Endothelial cell (in vitro differentiated cells): Measurements from ENCODE around the gene SPG21. TPM values are rescaled to one million over a fixed set of nuclear protein-coding genes. Genes with fewer than 3 reads are reported as not detected.

Experiments used
- DNase-seq: peaks from one replicate; pipeline ENCODE4 v3.0.0; 2021; ENCODE audit warnings: low spot score
- H3K27ac Mint-ChIP-seq: one replicate; pipeline ENCODE4 v1.8.0; 2021; ENCODE audit warnings: mixed read lengths, inconsistent platforms; ENCODE audit not compliant: unreplicated experiment
- H3K27me3 Mint-ChIP-seq: one replicate; pipeline ENCODE4 v1.8.0; 2021; ENCODE audit warnings: mild to moderate bottlenecking, moderate library complexity, mixed read lengths, inconsistent platforms; ENCODE audit not compliant: unreplicated experiment
- H3K36me3 Mint-ChIP-seq: one replicate; pipeline ENCODE4 v1.8.0; 2021; ENCODE audit warnings: mild to moderate bottlenecking, low read depth, mixed read lengths, inconsistent platforms; ENCODE audit not compliant: unreplicated experiment
- H3K4me1 Mint-ChIP-seq: one replicate; pipeline ENCODE4 v1.8.0; 2021; ENCODE audit warnings: mild to moderate bottlenecking, mixed read lengths, inconsistent platforms; ENCODE audit not compliant: unreplicated experiment
- H3K4me3 Mint-ChIP-seq: one replicate; pipeline ENCODE4 v1.8.0; 2021; ENCODE audit warnings: mild to moderate bottlenecking, mixed read lengths, inconsistent platforms; ENCODE audit not compliant: unreplicated experiment
- H3K9me3 Mint-ChIP-seq: one replicate; pipeline ENCODE4 v1.8.0; 2021; ENCODE audit warnings: mixed read lengths, inconsistent platforms; ENCODE audit not compliant: unreplicated experiment
- total RNA-seq: library from RNA; stranded (reverse); fragmentation: NEBNext Ultra II Directional; extraction: Animal tissue kit (Norgen Biotek cat#: 25700); gene quantifications from one replicate; pipeline ENCODE4 v1.2.1, GENCODE V29; 2021; ENCODE audit not compliant: unreplicated experiment
- TF ChIP-seq, protein P1 (sequence below): fragments of 200-600 bp; sonication (generic); IDR thresholded peaks from one replicate; pipeline ENCODE4 v1.5.0; 2021; ENCODE audit warnings: antibody characterized with exemption; ENCODE audit not compliant: unreplicated experiment

The SPG21 gene
- total RNA-seq, 1 donor from 2014 or later, result 59.9 TPM

DNA sequence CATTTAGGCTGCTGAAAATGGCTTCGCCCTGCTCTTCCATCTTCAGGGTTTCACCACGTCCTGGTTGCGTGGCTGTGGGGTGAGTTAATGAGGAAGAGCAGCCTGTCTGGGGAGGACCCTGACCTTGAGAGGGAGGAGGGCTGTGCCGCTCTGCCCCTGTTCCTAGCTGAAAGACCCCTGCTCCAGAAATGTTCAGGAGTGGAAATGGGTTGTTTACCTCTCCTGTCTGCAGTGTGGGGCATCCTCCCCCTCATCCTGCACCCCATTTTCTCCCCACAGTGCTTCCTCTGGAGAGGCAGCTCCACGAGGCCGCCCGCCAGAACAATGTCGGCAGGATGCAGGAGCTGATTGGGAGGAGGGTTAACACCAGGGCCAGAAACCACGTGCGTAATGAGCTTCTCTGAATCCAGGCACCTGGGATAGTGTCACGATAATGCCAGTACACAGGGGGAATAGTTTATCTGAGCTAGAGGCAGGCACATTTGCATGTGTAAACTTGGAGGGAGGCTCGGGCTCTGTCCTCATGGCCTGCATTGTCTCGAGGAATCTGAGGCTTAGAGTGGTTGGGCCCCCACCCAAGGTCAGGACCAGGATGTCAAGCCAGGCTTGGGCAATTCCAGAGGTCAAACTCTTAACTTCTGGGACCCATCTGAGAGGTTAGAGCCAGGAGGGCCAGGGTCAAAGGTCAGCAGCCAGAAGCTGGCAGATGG is 74.0 kb downstream of the SPG21 start:
- Mint-ChIP-seq H3K27ac (no peak overlapping the region), H3K36me3 (no peaks in the 10 kb centered on the region), H3K27me3 (peaks cover 8% of the 10 kb centered on the region), H3K4me3 (no peak overlapping the region), H3K9me3 (no peaks in the 10 kb centered on the region), H3K4me1 (peaks cover 38% of the 10 kb centered on the region)
- no peak for DNase-seq
- TF ChIP-seq, protein P1, sequence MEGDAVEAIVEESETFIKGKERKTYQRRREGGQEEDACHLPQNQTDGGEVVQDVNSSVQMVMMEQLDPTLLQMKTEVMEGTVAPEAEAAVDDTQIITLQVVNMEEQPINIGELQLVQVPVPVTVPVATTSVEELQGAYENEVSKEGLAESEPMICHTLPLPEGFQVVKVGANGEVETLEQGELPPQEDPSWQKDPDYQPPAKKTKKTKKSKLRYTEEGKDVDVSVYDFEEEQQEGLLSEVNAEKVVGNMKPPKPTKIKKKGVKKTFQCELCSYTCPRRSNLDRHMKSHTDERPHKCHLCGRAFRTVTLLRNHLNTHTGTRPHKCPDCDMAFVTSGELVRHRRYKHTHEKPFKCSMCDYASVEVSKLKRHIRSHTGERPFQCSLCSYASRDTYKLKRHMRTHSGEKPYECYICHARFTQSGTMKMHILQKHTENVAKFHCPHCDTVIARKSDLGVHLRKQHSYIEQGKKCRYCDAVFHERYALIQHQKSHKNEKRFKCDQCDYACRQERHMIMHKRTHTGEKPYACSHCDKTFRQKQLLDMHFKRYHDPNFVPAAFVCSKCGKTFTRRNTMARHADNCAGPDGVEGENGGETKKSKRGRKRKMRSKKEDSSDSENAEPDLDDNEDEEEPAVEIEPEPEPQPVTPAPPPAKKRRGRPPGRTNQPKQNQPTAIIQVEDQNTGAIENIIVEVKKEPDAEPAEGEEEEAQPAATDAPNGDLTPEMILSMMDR, result no peak

Other genes with a start within 250 kb of the SPG21 start
- gene RBPMS2, start 214.3 kb downstream of the SPG21 start, total RNA-seq, result 24.0 TPM
- gene PIF1, start 164.3 kb downstream of the SPG21 start, total RNA-seq, result 4.8 TPM
- gene PLEKHO2, start 148.0 kb downstream of the SPG21 start, total RNA-seq, result 33.4 TPM
- gene ANKDD1A, start 78.0 kb downstream of the SPG21 start, total RNA-seq, result 6.9 TPM
- gene MTFMT, start 39.7 kb upstream of the SPG21 start, total RNA-seq, result 10.6 TPM
- not detected for gene SLC51B, start 55.5 kb upstream of the SPG21 start, total RNA-seq
- gene RASL12, start 78.1 kb upstream of the SPG21 start, total RNA-seq, result 0.69 TPM
- gene KBTBD13, start 86.8 kb upstream of the SPG21 start, total RNA-seq, result not detected
- 1.8 TPM for gene UBAP1L, start 125.3 kb upstream of the SPG21 start, total RNA-seq
- gene PDCD7, start 143.9 kb upstream of the SPG21 start, total RNA-seq, result 19.3 TPM
- gene CLPX, start 195.4 kb upstream of the SPG21 start, total RNA-seq, result 52.1 TPM
- not detected for gene CILP, start 221.6 kb upstream of the SPG21 start, total RNA-seq